ENCODE results near the gene FAM53B. TPM values are rescaled to one million over a fixed set of nuclear protein-coding genes. Genes with fewer than 3 reads are reported as not detected.

FAM53B gene
- total RNA-seq, 3 donors from 2014 or later: 17.0 to 39.7 (median 22.8) TPM

- no peaks in the 10 kb centered on the region for H3K4me1 ChIP-seq
- H3K9me3 ChIP-seq: no peaks in the 10 kb centered on the region
- intact Hi-C loops (cut with DNase I; ENCODE audit: low total_unique reads): no loop called here
- TF ChIP-seq, protein P1, sequence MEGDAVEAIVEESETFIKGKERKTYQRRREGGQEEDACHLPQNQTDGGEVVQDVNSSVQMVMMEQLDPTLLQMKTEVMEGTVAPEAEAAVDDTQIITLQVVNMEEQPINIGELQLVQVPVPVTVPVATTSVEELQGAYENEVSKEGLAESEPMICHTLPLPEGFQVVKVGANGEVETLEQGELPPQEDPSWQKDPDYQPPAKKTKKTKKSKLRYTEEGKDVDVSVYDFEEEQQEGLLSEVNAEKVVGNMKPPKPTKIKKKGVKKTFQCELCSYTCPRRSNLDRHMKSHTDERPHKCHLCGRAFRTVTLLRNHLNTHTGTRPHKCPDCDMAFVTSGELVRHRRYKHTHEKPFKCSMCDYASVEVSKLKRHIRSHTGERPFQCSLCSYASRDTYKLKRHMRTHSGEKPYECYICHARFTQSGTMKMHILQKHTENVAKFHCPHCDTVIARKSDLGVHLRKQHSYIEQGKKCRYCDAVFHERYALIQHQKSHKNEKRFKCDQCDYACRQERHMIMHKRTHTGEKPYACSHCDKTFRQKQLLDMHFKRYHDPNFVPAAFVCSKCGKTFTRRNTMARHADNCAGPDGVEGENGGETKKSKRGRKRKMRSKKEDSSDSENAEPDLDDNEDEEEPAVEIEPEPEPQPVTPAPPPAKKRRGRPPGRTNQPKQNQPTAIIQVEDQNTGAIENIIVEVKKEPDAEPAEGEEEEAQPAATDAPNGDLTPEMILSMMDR (IDR thresholded peaks at IDR 0.05): no peak
- TF ChIP-seq POLR2AphosphoS5 (IDR thresholded peaks at IDR 0.05): no peak
- no peak for TF ChIP-seq POLR2A (IDR thresholded peaks at IDR 0.05)
- no peak overlapping the region for H3K4me3 ChIP-seq
- H3K27ac ChIP-seq: no peak overlapping the region
- H3K36me3 ChIP-seq: no peaks in the 10 kb centered on the region
- H3K27me3 ChIP-seq: no peaks in the 10 kb centered on the region
- no peak for DNase-seq (ENCODE audit: low spot score in 2 of 2)
Measured at GRCh38 chr10:124665091-124665490, 79.1 kb downstream of the FAM53B start.

DNA sequence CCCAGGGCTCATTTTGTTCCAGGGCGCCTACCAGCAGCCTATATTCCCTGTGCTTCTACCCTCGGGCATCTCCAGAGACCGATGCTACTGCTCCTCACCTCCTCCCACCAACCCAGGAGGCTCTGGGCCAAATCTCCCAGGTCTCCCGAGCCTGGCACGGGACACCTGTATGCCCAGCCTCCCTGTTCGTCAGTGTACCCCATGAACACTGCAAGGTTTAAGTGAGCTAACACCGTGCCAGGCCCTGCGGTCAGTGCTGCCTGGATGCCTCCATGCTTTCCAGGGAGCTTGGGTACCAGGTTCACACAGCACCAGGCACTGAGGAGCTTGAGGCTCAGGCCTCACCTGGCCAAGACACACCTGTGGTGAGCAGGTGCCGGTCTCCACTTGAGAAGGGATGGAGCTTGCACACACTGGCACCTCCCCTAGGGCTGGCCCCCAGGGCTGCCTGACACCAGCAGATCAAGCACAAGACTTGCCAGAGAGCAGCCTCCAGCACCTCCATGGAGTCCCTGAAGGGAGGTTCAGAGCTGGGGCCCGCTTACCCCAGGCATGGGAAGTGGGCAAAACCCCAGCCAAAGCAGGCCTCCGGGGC is 80.3 kb downstream of the FAM53B start:
- Histone ChIP-seq H3K27ac (no peak overlapping the region), H3K27me3 (no peaks in the 10 kb centered on the region), H3K4me1 (no peaks in the 10 kb centered on the region), H3K36me3 (no peaks in the 10 kb centered on the region), H3K9me3 (no peaks in the 10 kb centered on the region), H3K4me3 (no peak overlapping the region)
- DNase-seq (ENCODE audit: low spot score in 2 of 2): no peak
- TF ChIP-seq POLR2AphosphoS5 (IDR thresholded peaks at IDR 0.05) (no peak), POLR2A (IDR thresholded peaks at IDR 0.05) (no peak)
- TF ChIP-seq, protein P1 (IDR thresholded peaks at IDR 0.05): no peak
- intact Hi-C loops (cut with DNase I; ENCODE audit: low total_unique reads): no loop called here

GRCh38 chr10:124663228-124663627 is 81.0 kb downstream of the FAM53B start:
- DNase-seq (ENCODE audit: low spot score in 2 of 2): no peak
- no peaks in the 10 kb centered on the region for H3K4me1 ChIP-seq
- intact Hi-C loops (cut with DNase I; ENCODE audit: low total_unique reads): no loop called here
- no peaks in the 10 kb centered on the region for H3K9me3 ChIP-seq
- TF ChIP-seq POLR2A (IDR thresholded peaks at IDR 0.05) (no peak), POLR2AphosphoS5 (IDR thresholded peaks at IDR 0.05) (no peak)
- TF ChIP-seq, protein P1 (IDR thresholded peaks at IDR 0.05): no peak
- no peak overlapping the region for H3K4me3 ChIP-seq
- no peaks in the 10 kb centered on the region for H3K27me3 ChIP-seq
- no peaks in the 10 kb centered on the region for H3K36me3 ChIP-seq
- no peak overlapping the region for H3K27ac ChIP-seq

- H3K4me3 ChIP-seq: no peak overlapping the region
- H3K27ac ChIP-seq: no peak overlapping the region
- peaks cover 0 to 4% of the 10 kb centered on the region in 2 donors for H3K4me1 ChIP-seq
- intact Hi-C loops (cut with DNase I; ENCODE audit: low total_unique reads): no loop called here
- DNase-seq (ENCODE audit: low spot score in 2 of 2): no peak
- H3K9me3 ChIP-seq: no peaks in the 10 kb centered on the region
- TF ChIP-seq POLR2A (IDR thresholded peaks at IDR 0.05) (no peak), POLR2AphosphoS5 (IDR thresholded peaks at IDR 0.05) (no peak)
- TF ChIP-seq, protein P1 (IDR thresholded peaks at IDR 0.05): no peak
- no peaks in the 10 kb centered on the region for H3K36me3 ChIP-seq
- no peaks in the 10 kb centered on the region for H3K27me3 ChIP-seq
Measured at GRCh38 chr10:124661660-124662180, 82.5 kb downstream of the FAM53B start.

GRCh38 chr10:124660404-124661125 is 83.6 kb downstream of the FAM53B start:
- H3K36me3 ChIP-seq: no peaks in the 10 kb centered on the region
- H3K4me1 ChIP-seq: peaks cover 0 to 4% of the 10 kb centered on the region in 2 donors
- intact Hi-C loops (cut with DNase I; ENCODE audit: low total_unique reads): no loop called here
- no peak for DNase-seq (ENCODE audit: low spot score in 2 of 2)
- H3K9me3 ChIP-seq: no peaks in the 10 kb centered on the region
- no peak overlapping the region for H3K4me3 ChIP-seq
- no peak overlapping the region for H3K27ac ChIP-seq
- TF ChIP-seq POLR2A (IDR thresholded peaks at IDR 0.05): no peak
- TF ChIP-seq, protein P1 (IDR thresholded peaks at IDR 0.05): no peak
- TF ChIP-seq POLR2AphosphoS5 (IDR thresholded peaks at IDR 0.05): no peak
- no peaks in the 10 kb centered on the region for H3K27me3 ChIP-seq

All from breast epithelium (tissue), 4 donors.